Renal pelvis (tissue), 12 donors: Measurements from ENCODE around the gene GJB2. TPM values are rescaled to one million over a fixed set of nuclear protein-coding genes. Genes with fewer than 3 reads are reported as not detected.
A peak's percentile ranks its signal among the peaks of the same experiment; 100 is the strongest.

Experiments
- DNase-seq: peaks from one replicate; pipeline ENCODE4 v3.0.0-alpha.2; 2013
- long read RNA-seq, 16 experiments: transcript quantifications; one replicate each; lab custom pipeline, GENCODE V29; 2026
- polyA plus RNA-seq, 3 donors: library from polyadenylated mRNA; unstranded; fragments of 120-200 nt; gene quantifications; one replicate each; pipeline ENCODE4 v1.2.1, GENCODE V29; 2013; ENCODE audit not compliant: insufficient read length in 3 of 3

Gene GJB2
- 1 to 10 TPM; 3.8 to 4.5 (median 4.5) TPM for polyA plus RNA-seq
- long read RNA-seq, donor 1, partial matches to known transcripts: 0 of 7 reads
- long read RNA-seq, donor 1, other reads (novel, unspliced or antisense): 0 of 7 reads
- long read RNA-seq, donor 2, partial matches to known transcripts: 0 of 5 reads
- long read RNA-seq, donor 2, other reads (novel, unspliced or antisense): 0 of 5 reads
- long read RNA-seq, donor 3, partial matches to known transcripts: 0 of 2 reads
- long read RNA-seq, donor 3, other reads (novel, unspliced or antisense): 0 of 2 reads
- long read RNA-seq, donor 4, partial matches to known transcripts: 0 of 2 reads
- long read RNA-seq, donor 4, other reads (novel, unspliced or antisense): 0 of 2 reads
- long read RNA-seq, donor 5, partial matches to known transcripts: 0 of 5 reads
- long read RNA-seq, donor 5, other reads (novel, unspliced or antisense): 0 of 5 reads
- long read RNA-seq, donor 6, partial matches to known transcripts: 0 of 4 reads
- long read RNA-seq, donor 6, other reads (novel, unspliced or antisense): 0 of 4 reads
- long read RNA-seq, donor 7, partial matches to known transcripts: 0 of 5 reads
- long read RNA-seq, donor 7, other reads (novel, unspliced or antisense): 0 of 5 reads
- long read RNA-seq, donor 8, partial matches to known transcripts: 0 of 2 reads
- long read RNA-seq, donor 8, other reads (novel, unspliced or antisense): 0 of 2 reads
- long read RNA-seq, donor 9, transcript GJB2-202 (2 exons, 2,290 nt): major isoform, 5 of 8 reads
- long read RNA-seq, donor 9, partial matches to known transcripts: 0 of 8 reads
- long read RNA-seq, donor 9, other reads (novel, unspliced or antisense): 0 of 8 reads
- long read RNA-seq, donor 10, partial matches to known transcripts: 0 of 5 reads
- long read RNA-seq, donor 10, other reads (novel, unspliced or antisense): 0 of 5 reads
- long read RNA-seq, donor 11, partial matches to known transcripts: 0 of 1 reads
- long read RNA-seq, donor 11, other reads (novel, unspliced or antisense): 0 of 1 reads
- long read RNA-seq, donor 12, transcript GJB2-202 (2 exons, 2,290 nt): major isoform, 5 of 7 reads
- long read RNA-seq, donor 12, partial matches to known transcripts: 0 of 7 reads
- long read RNA-seq, donor 12, other reads (novel, unspliced or antisense): 0 of 7 reads
- long read RNA-seq, donor 13, partial matches to known transcripts: 0 of 3 reads
- long read RNA-seq, donor 13, other reads (novel, unspliced or antisense): 0 of 3 reads
- long read RNA-seq, donor 14: 0 reads
- long read RNA-seq, donor 15, partial matches to known transcripts: 0 of 5 reads
- long read RNA-seq, donor 15, other reads (novel, unspliced or antisense): 0 of 5 reads
- long read RNA-seq, donor 16, partial matches to known transcripts: 0 of 6 reads
- long read RNA-seq, donor 16, other reads (novel, unspliced or antisense): 0 of 6 reads

- DNase-seq: no peak
Observed at GRCh38 chr13:20192836-20193161, at the start of gene GJB2. Gene GJB2 (minus strand): TSS chr13:20192938. CDS start chr13:20189581, 3,357 bp downstream.

GRCh38 chr13:20241593-20241992 is 48.9 kb upstream of the GJB2 start:
- no peak for DNase-seq

- no peak for DNase-seq
Observed at GRCh38 chr13:20239748-20240147, 47.0 kb upstream of the GJB2 start.

- no peak for DNase-seq
Observed at GRCh38 chr13:20232556-20233277, 40.0 kb upstream of the GJB2 start.

GRCh38 chr13:20231839-20232555 is 39.3 kb upstream of the GJB2 start, which contains the start of gene GJB6:
Gene GJB6 (minus strand): TSS chr13:20232319. CDS start chr13:20223480, 8,839 bp downstream.
- peak; percentile 35 for DNase-seq

- DNase-seq: no peak
Observed at GRCh38 chr13:20230913-20231838, 38.4 kb upstream of the GJB2 start.

- no peak for DNase-seq
Observed at GRCh38 chr13:20227730-20228129, 35.0 kb upstream of the GJB2 start.

- no peak for DNase-seq
Observed at GRCh38 chr13:20227288-20227687, 34.5 kb upstream of the GJB2 start.

GRCh38 chr13:20222553-20222952 is 29.8 kb upstream of the GJB2 start:
- DNase-seq: no peak

- no peak for DNase-seq
Observed at GRCh38 chr13:20221772-20222171, 29.0 kb upstream of the GJB2 start.

- DNase-seq: no peak
Observed at GRCh38 chr13:20219577-20219976, 26.8 kb upstream of the GJB2 start.

GRCh38 chr13:20217168-20217567 is 24.4 kb upstream of the GJB2 start:
- no peak for DNase-seq

- no peak for DNase-seq
Observed at GRCh38 chr13:20209948-20210347, 17.2 kb upstream of the GJB2 start.

GRCh38 chr13:20206698-20207235 is 14.0 kb upstream of the GJB2 start:
- DNase-seq: no peak

- no peak for DNase-seq
Observed at GRCh38 chr13:20206065-20206697, 13.4 kb upstream of the GJB2 start.

- DNase-seq: no peak
Observed at GRCh38 chr13:20198781-20199180, 6.0 kb upstream of the GJB2 start.

GRCh38 chr13:20197361-20197834 is 4.7 kb upstream of the GJB2 start:
- no peak for DNase-seq

GRCh38 chr13:20195801-20196200 is 3.1 kb upstream of the GJB2 start:
- no peak for DNase-seq
